Prostate gland (tissue), 2 donors: ENCODE results near the gene GNB1.

Source experiments
- CTCF ChIP-seq, 4 experiments: fragments of 200-600 bp in 2 of 4; fragments of 450-650 bp in 2 of 4; sonication (generic) in 2 of 4; IDR thresholded peaks; 1 replicate in 3 of 4; 2 replicates in 1 of 4; pipeline ENCODE4 v1.5.1; 2016 to 2019; ENCODE audit warnings: antibody characterized with exemption in 4 of 4, mild to moderate bottlenecking in 2 of 4, moderate library complexity in 2 of 4
- POLR2A ChIP-seq: fragments of 450-650 bp; IDR thresholded peaks from one replicate; pipeline ENCODE4 v1.6.1; 2016; ENCODE audit warnings: antibody characterized with exemption, mild to moderate bottlenecking
- POLR2AphosphoS5 ChIP-seq: sonication (generic); formaldehyde crosslinking; IDR thresholded peaks from one replicate; pipeline ENCODE4 v1.6.1; 2017; ENCODE audit warnings: antibody characterized with exemption

- no peak for TF ChIP-seq CTCF (IDR thresholded peaks at IDR 0.05)
- TF ChIP-seq POLR2AphosphoS5: no peak
- no peak for TF ChIP-seq POLR2A
These were observed 71.1 kb downstream of the GNB1 start for GRCh38 chr1:1819762-1820161.
